GM23338 (cell line): ENCODE results near the gene PYGB. TPM values are rescaled to one million over a fixed set of nuclear protein-coding genes. Genes with fewer than 3 reads are reported as not detected.
A peak's percentile ranks its signal among the peaks of the same experiment; 100 is the strongest.

Experiments used
- ATAC-seq: fragments of 200-7000 bp; cut with Tn5 transposase; 3 replicates; pipeline ENCODE4 v1.9.1; 2020
- DNase-seq: peaks from one replicate; pipeline ENCODE4 v3.0.0-alpha.2; 2015; ENCODE audit warnings: low spot score
- H2AFZ ChIP-seq: fragments of 200-600 bp; sonication (generic); 2 replicates; pipeline ENCODE4 v1.8.0; 2016; ENCODE audit warnings: antibody characterized with exemption, mild to moderate bottlenecking, moderate library complexity
- H3F3A ChIP-seq: fragments of 200-600 bp; sonication (generic); replicated peaks from 2 replicates; pipeline ENCODE4 v1.8.0; 2017; ENCODE audit warnings: antibody characterized with exemption, mixed run types, low read depth
- H3K27ac ChIP-seq: fragments of 200-600 bp; sonication (generic); 2 replicates; pipeline ENCODE4 v1.6.1; 2016; ENCODE audit warnings: low read depth
- H3K27me3 ChIP-seq: fragments of 200-600 bp; sonication (generic); 2 replicates; pipeline ENCODE4 v1.8.0; 2016; ENCODE audit warnings: mild to moderate bottlenecking, mixed run types, moderate library complexity; ENCODE audit not compliant: insufficient read depth
- H3K36me3 ChIP-seq: fragments of 200-600 bp; sonication (generic); 2 replicates; pipeline ENCODE4 v1.8.0; 2016; ENCODE audit warnings: mild to moderate bottlenecking; ENCODE audit not compliant: insufficient read depth
- H3K4me1 ChIP-seq: fragments of 200-600 bp; sonication (generic); 2 replicates; pipeline ENCODE4 v1.8.0; 2016; ENCODE audit warnings: mild to moderate bottlenecking, moderate library complexity; ENCODE audit not compliant: insufficient read depth
- H3K4me2 ChIP-seq: fragments of 200-600 bp; sonication (generic); 2 replicates; pipeline ENCODE4 v1.7.1; 2017; ENCODE audit warnings: mixed run types
- H3K4me3 ChIP-seq: fragments of 200-600 bp; sonication (generic); 2 replicates; pipeline ENCODE4 v1.6.1; 2016; ENCODE audit warnings: mixed run types
- H3K79me2 ChIP-seq: fragments of 200-600 bp; sonication (generic); replicated peaks from 2 replicates; pipeline ENCODE4 v1.8.0; 2017; ENCODE audit warnings: mild to moderate bottlenecking; ENCODE audit not compliant: insufficient read depth
- H3K9me2 ChIP-seq: fragments of 200-600 bp; sonication (generic); 2 replicates; pipeline ENCODE4 v1.8.0; 2017; ENCODE audit not compliant: insufficient read depth
- H4K20me1 ChIP-seq: fragments of 200-600 bp; sonication (generic); replicated peaks from 2 replicates; pipeline ENCODE4 v1.8.0; 2017; ENCODE audit warnings: mild to moderate bottlenecking; ENCODE audit not compliant: insufficient read depth
- H3K27ac Mint-ChIP-seq: 2 replicates; pipeline ENCODE4 v1.8.0; 2020; ENCODE audit warnings: inconsistent platforms, mild to moderate bottlenecking, moderate library complexity, mixed read lengths
- H3K27me3 Mint-ChIP-seq: 3 replicates; pipeline ENCODE4 v1.8.0; 2022; ENCODE audit warnings: low read depth, mild to moderate bottlenecking, moderate library complexity, mixed read lengths, inconsistent platforms; ENCODE audit not compliant: insufficient read depth, poor library complexity
- H3K36me3 Mint-ChIP-seq: 3 replicates; pipeline ENCODE4 v1.8.0; 2021; ENCODE audit warnings: low read depth, mild to moderate bottlenecking, inconsistent platforms, moderate library complexity, mixed read lengths
- H3K4me1 Mint-ChIP-seq: 3 replicates; pipeline ENCODE4 v1.8.0; 2020; ENCODE audit warnings: mild to moderate bottlenecking, inconsistent platforms, mixed read lengths
- H3K4me3 Mint-ChIP-seq: 3 replicates; pipeline ENCODE4 v1.8.0; 2021; ENCODE audit warnings: moderate library complexity, mild to moderate bottlenecking, inconsistent platforms, mixed read lengths
- H3K9me3 Mint-ChIP-seq: 3 replicates; pipeline ENCODE4 v1.8.0; 2020; ENCODE audit warnings: moderate library complexity, mild to moderate bottlenecking, inconsistent platforms, mixed read lengths
- CREB1 ChIP-seq: fragments of 250-450 bp; sonication (Bioruptor Pico); IDR thresholded peaks from 2 replicates; pipeline ENCODE4 v1.5.0; 2020; ENCODE audit warnings: low read depth, mild to moderate bottlenecking, moderate library complexity
- EZH2 ChIP-seq: fragments of 200-600 bp; sonication (generic); IDR thresholded peaks from one replicate; pipeline ENCODE4 v1.8.0; 2017; ENCODE audit warnings: antibody characterized with exemption, mild to moderate bottlenecking, low read depth; ENCODE audit not compliant: unreplicated experiment
- EZH2phosphoT487 ChIP-seq: fragments of 200-600 bp; sonication (generic); IDR thresholded peaks from one replicate; pipeline ENCODE4 v1.8.1; 2018; ENCODE audit warnings: antibody characterized with exemption; ENCODE audit not compliant: unreplicated experiment
- JUNB ChIP-seq: IDR thresholded peaks from one replicate; pipeline ENCODE4 v1.6.1; 2016; ENCODE audit warnings: antibody characterized with exemption; ENCODE audit not compliant: unreplicated experiment
- NANOG ChIP-seq: IDR thresholded peaks from 2 replicates; pipeline ENCODE4 v1.6.1; 2016; ENCODE audit warnings: antibody characterized with exemption, borderline replicate concordance
- POLR2AphosphoS5 ChIP-seq: IDR thresholded peaks from 2 replicates; pipeline ENCODE4 v1.6.1; 2016; ENCODE audit warnings: antibody characterized with exemption, low read depth
- STAT1 ChIP-seq: IDR thresholded peaks from one replicate; pipeline ENCODE4 v1.6.1; 2016; ENCODE audit warnings: antibody characterized with exemption; ENCODE audit not compliant: unreplicated experiment
- ZNF114 ChIP-seq: fragments of 250-450 bp; sonication (Bioruptor Pico); IDR thresholded peaks from 2 replicates; pipeline ENCODE4 v1.5.0; 2020; ENCODE audit warnings: mild to moderate bottlenecking, moderate library complexity
- ZNF331 ChIP-seq: fragments of 250-450 bp; sonication (Bioruptor Pico); IDR thresholded peaks from 2 replicates; pipeline ENCODE4 v1.5.0; 2020; ENCODE audit warnings: low read depth, mild to moderate bottlenecking, moderate library complexity
- polyA plus RNA-seq: library from polyadenylated mRNA; unstranded; fragments of >200 nt; fragmentation: Nextera tagmentation; extraction: Ambion mirVana; gene quantifications from 2 replicates; pipeline ENCODE4 v1.2.1, GENCODE V29; 2016
- total RNA-seq: library from RNA; depleted of rRNA; stranded (reverse); fragments of >200 nt; shearing (Covaris generic); gene quantifications from 2 replicates; pipeline ENCODE4 v1.2.3, GENCODE V29; 2014
- TF ChIP-seq, protein P1 (sequence below): IDR thresholded peaks from one replicate; pipeline ENCODE4 v1.6.1; 2018; ENCODE audit warnings: antibody characterized with exemption; ENCODE audit not compliant: unreplicated experiment
- TF ChIP-seq, protein P2 (sequence below): fragments of 250-450 bp; sonication (Bioruptor Pico); IDR thresholded peaks from 2 replicates; pipeline ENCODE4 v1.5.0; 2020; ENCODE audit warnings: mild to moderate bottlenecking, moderate library complexity
- TF ChIP-seq, protein P3 (sequence below): IDR thresholded peaks from 2 replicates; pipeline ENCODE4 v1.6.1; 2016; ENCODE audit warnings: antibody characterized with exemption
- TF ChIP-seq, protein P4 (sequence below), 2 experiments: fragments of 200-600 bp in 1 of 2; sonication (generic) in 1 of 2; conservative IDR thresholded peaks; 2 replicates each; pipeline versions ENCODE4 v1.5.1 to v1.6.1; 2016 to 2017; ENCODE audit warnings: antibody characterized with exemption in 2 of 2, low read depth in 2 of 2, mild to moderate bottlenecking in 2 of 2, moderate library complexity in 1 of 2

PYGB gene
- total and polyA plus RNA-seq, 2 experiments from 2014 or later: 15.6 to 64.0 TPM

DNA sequence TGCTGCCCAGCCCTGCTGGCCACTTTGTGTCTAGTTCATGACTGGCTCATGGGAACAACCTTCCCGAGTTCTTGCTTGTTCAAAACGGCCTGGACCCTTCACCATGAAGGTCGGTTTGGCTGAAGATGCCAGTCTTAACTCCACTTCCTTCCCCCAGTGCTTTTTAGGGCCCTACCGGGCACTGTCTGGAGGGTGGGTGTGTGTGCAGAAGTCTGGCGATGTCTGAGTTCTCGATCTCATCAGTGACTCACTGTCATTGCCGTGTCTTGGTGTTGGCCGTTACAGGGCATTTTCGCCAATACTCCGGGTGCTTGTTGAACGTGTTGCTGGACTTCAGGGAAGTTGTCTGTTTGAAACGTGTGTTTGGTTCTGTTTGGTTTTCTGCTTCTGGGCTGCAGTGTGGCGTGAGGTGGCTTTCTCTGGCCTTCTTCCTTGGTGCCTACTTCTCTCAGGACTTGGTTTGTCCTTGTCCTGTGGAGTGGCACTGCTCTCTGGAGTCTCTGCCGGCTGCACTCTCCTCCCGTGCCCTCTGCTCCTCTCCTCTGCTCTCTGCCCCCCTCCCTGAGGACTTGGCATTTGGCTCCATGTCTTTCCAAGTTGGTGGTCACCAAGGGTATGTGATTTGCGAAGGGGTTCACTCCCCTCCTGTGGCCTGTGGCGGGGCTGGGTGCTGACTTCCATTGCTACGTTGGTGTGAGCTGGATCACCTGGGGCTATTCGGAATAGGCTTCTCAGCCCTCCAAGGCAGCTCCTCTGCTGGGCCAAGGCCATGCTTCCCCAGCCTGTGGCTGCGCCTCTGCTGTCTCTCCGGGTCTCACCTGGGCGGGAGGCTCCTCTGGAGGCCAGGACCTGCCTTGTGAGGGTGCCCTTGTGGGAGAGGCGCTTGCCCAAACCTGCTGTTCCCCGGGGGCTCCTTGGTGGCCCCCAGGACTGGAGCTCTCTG, 38.2 kb downstream of the PYGB start:
- peaks cover 2% of the 10 kb centered on the region; the same call in 1 of the 2 replicates for H3K36me3 ChIP-seq
- no peak overlapping the region for H3K4me2 ChIP-seq
- H3K9me3 Mint-ChIP-seq: no peaks in the 10 kb centered on the region
- H3K4me3 Mint-ChIP-seq: no peak overlapping the region
- H3K27me3 Mint-ChIP-seq: peaks cover 9% of the 10 kb centered on the region
- 0 out of 2 replicates have a peak overlapping the region, but pooled peaks have one; percentile 29 for H3K27ac Mint-ChIP-seq
- H4K20me1 ChIP-seq: no peaks in the 10 kb centered on the region
- no peaks in the 10 kb centered on the region for H3K4me1 ChIP-seq
- DNase-seq: no peak
- H3K9me2 ChIP-seq: no peaks in the 10 kb centered on the region
- no peak for ATAC-seq
- H3K4me1 Mint-ChIP-seq: peaks cover 8% of the 10 kb centered on the region; the same call in 2 of the 3 replicates
- H2AFZ ChIP-seq: no peak overlapping the region
- no peak overlapping the region for H3K4me3 ChIP-seq
- TF ChIP-seq EZH2 (no peak), ZNF114 (CRISPR knock-in tag) (no peak), ZNF331 (CRISPR knock-in tag) (no peak), STAT1 (no peak), EZH2phosphoT487 (no peak), NANOG (no peak), CREB1 (CRISPR knock-in tag) (no peak), JUNB (no peak), POLR2AphosphoS5 (no peak)
- TF ChIP-seq, protein P1, sequence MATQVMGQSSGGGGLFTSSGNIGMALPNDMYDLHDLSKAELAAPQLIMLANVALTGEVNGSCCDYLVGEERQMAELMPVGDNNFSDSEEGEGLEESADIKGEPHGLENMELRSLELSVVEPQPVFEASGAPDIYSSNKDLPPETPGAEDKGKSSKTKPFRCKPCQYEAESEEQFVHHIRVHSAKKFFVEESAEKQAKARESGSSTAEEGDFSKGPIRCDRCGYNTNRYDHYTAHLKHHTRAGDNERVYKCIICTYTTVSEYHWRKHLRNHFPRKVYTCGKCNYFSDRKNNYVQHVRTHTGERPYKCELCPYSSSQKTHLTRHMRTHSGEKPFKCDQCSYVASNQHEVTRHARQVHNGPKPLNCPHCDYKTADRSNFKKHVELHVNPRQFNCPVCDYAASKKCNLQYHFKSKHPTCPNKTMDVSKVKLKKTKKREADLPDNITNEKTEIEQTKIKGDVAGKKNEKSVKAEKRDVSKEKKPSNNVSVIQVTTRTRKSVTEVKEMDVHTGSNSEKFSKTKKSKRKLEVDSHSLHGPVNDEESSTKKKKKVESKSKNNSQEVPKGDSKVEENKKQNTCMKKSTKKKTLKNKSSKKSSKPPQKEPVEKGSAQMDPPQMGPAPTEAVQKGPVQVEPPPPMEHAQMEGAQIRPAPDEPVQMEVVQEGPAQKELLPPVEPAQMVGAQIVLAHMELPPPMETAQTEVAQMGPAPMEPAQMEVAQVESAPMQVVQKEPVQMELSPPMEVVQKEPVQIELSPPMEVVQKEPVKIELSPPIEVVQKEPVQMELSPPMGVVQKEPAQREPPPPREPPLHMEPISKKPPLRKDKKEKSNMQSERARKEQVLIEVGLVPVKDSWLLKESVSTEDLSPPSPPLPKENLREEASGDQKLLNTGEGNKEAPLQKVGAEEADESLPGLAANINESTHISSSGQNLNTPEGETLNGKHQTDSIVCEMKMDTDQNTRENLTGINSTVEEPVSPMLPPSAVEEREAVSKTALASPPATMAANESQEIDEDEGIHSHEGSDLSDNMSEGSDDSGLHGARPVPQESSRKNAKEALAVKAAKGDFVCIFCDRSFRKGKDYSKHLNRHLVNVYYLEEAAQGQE: no peak
- TF ChIP-seq, protein P2, sequence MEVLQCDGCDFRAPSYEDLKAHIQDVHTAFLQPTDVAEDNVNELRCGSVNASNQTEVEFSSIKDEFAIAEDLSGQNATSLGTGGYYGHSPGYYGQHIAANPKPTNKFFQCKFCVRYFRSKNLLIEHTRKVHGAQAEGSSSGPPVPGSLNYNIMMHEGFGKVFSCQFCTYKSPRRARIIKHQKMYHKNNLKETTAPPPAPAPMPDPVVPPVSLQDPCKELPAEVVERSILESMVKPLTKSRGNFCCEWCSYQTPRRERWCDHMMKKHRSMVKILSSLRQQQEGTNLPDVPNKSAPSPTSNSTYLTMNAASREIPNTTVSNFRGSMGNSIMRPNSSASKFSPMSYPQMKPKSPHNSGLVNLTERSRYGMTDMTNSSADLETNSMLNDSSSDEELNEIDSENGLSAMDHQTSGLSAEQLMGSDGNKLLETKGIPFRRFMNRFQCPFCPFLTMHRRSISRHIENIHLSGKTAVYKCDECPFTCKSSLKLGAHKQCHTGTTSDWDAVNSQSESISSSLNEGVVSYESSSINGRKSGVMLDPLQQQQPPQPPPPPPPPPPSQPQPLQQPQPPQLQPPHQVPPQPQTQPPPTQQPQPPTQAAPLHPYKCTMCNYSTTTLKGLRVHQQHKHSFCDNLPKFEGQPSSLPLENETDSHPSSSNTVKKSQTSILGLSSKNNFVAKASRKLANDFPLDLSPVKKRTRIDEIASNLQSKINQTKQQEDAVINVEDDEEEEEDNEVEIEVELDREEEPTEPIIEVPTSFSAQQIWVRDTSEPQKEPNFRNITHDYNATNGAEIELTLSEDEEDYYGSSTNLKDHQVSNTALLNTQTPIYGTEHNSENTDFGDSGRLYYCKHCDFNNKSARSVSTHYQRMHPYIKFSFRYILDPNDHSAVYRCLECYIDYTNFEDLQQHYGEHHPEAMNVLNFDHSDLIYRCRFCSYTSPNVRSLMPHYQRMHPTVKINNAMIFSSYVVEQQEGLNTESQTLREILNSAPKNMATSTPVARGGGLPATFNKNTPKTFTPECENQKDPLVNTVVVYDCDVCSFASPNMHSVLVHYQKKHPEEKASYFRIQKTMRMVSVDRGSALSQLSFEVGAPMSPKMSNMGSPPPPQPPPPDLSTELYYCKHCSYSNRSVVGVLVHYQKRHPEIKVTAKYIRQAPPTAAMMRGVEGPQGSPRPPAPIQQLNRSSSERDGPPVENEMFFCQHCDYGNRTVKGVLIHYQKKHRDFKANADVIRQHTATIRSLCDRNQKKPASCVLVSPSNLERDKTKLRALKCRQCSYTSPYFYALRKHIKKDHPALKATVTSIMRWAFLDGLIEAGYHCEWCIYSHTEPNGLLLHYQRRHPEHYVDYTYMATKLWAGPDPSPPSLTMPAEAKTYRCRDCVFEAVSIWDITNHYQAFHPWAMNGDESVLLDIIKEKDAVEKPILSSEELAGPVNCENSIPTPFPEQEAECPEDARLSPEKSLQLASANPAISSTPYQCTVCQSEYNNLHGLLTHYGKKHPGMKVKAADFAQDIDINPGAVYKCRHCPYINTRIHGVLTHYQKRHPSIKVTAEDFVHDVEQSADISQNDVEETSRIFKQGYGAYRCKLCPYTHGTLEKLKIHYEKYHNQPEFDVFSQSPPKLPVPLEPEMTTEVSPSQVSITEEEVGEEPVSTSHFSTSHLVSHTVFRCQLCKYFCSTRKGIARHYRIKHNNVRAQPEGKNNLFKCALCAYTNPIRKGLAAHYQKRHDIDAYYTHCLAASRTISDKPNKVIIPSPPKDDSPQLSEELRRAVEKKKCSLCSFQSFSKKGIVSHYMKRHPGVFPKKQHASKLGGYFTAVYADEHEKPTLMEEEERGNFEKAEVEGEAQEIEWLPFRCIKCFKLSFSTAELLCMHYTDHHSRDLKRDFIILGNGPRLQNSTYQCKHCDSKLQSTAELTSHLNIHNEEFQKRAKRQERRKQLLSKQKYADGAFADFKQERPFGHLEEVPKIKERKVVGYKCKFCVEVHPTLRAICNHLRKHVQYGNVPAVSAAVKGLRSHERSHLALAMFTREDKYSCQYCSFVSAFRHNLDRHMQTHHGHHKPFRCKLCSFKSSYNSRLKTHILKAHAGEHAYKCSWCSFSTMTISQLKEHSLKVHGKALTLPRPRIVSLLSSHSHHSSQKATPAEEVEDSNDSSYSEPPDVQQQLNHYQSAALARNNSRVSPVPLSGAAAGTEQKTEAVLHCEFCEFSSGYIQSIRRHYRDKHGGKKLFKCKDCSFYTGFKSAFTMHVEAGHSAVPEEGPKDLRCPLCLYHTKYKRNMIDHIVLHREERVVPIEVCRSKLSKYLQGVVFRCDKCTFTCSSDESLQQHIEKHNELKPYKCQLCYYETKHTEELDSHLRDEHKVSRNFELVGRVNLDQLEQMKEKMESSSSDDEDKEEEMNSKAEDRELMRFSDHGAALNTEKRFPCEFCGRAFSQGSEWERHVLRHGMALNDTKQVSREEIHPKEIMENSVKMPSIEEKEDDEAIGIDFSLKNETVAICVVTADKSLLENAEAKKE (CRISPR knock-in tag): no peak
- TF ChIP-seq, protein P3, sequence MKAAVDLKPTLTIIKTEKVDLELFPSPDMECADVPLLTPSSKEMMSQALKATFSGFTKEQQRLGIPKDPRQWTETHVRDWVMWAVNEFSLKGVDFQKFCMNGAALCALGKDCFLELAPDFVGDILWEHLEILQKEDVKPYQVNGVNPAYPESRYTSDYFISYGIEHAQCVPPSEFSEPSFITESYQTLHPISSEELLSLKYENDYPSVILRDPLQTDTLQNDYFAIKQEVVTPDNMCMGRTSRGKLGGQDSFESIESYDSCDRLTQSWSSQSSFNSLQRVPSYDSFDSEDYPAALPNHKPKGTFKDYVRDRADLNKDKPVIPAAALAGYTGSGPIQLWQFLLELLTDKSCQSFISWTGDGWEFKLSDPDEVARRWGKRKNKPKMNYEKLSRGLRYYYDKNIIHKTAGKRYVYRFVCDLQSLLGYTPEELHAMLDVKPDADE: no peak
- TF ChIP-seq, protein P4, sequence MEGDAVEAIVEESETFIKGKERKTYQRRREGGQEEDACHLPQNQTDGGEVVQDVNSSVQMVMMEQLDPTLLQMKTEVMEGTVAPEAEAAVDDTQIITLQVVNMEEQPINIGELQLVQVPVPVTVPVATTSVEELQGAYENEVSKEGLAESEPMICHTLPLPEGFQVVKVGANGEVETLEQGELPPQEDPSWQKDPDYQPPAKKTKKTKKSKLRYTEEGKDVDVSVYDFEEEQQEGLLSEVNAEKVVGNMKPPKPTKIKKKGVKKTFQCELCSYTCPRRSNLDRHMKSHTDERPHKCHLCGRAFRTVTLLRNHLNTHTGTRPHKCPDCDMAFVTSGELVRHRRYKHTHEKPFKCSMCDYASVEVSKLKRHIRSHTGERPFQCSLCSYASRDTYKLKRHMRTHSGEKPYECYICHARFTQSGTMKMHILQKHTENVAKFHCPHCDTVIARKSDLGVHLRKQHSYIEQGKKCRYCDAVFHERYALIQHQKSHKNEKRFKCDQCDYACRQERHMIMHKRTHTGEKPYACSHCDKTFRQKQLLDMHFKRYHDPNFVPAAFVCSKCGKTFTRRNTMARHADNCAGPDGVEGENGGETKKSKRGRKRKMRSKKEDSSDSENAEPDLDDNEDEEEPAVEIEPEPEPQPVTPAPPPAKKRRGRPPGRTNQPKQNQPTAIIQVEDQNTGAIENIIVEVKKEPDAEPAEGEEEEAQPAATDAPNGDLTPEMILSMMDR (conservative IDR thresholded peaks at IDR 0.05; ENCODE audit: low read depth in 2 of 2): no peak
- H3K27ac ChIP-seq: no peak overlapping the region
- H3K27me3 ChIP-seq: no peaks in the 10 kb centered on the region
- H3K79me2 ChIP-seq: no peaks in the 10 kb centered on the region
- H3K36me3 Mint-ChIP-seq: peaks cover 54% of the 10 kb centered on the region
- no peaks in the 10 kb centered on the region for H3F3A ChIP-seq
